Aorta (tissue), 5 donors: ENCODE results near the gene ANTXRL. TPM values are rescaled to one million over a fixed set of nuclear protein-coding genes. Genes with fewer than 3 reads are reported as not detected.
"Not testable (repeated sequence)": the region's sequence is repeated elsewhere in the genome, so short reads cannot be mapped to it uniquely, and the experiment has no call there.

Experiments
- ATAC-seq: fragments of 200-7000 bp; cut with Tn5 transposase; one replicate; pipeline ENCODE4 v1.9.1; 2022; ENCODE audit warnings: moderate library complexity; ENCODE audit not compliant: low FRiP score
- DNase-seq, 2 donors: peaks; one replicate each; pipeline ENCODE4 v3.0.0-alpha.2; 2020
- H3K27ac ChIP-seq, 2 donors: one replicate each; pipeline ENCODE4 v1.5.1; 2013; ENCODE audit warnings: low read length in 2 of 2, mild to moderate bottlenecking in 2 of 2, moderate library complexity in 2 of 2, control low read depth in 1 of 2, inconsistent platforms in 1 of 2, low read depth in 1 of 2
- H3K27me3 ChIP-seq, 2 donors: one replicate each; pipeline ENCODE4 v1.6.1; 2013; ENCODE audit warnings: control low read depth in 1 of 2, low read length in 1 of 2, mild to moderate bottlenecking in 1 of 2, moderate library complexity in 1 of 2; ENCODE audit not compliant: insufficient read depth in 2 of 2, control insufficient read depth in 1 of 2
- H3K36me3 ChIP-seq, 2 donors: one replicate each; pipeline ENCODE4 v1.6.1; 2013; ENCODE audit warnings: control low read depth in 1 of 2, low read length in 1 of 2, mild to moderate bottlenecking in 1 of 2; ENCODE audit not compliant: insufficient read depth in 2 of 2, control insufficient read depth in 1 of 2
- H3K4me1 ChIP-seq, 2 donors: one replicate each; pipeline ENCODE4 v1.6.1; 2013; ENCODE audit warnings: low read length in 2 of 2, control low read depth in 1 of 2, mild to moderate bottlenecking in 1 of 2, moderate library complexity in 1 of 2; ENCODE audit not compliant: insufficient read depth in 2 of 2, control insufficient read depth in 1 of 2
- H3K4me3 ChIP-seq, 2 donors: one replicate each; pipeline ENCODE4 v1.5.1; 2013; ENCODE audit warnings: low read length in 2 of 2, control low read depth in 1 of 2, mild to moderate bottlenecking in 1 of 2
- H3K9me3 ChIP-seq: one replicate; pipeline ENCODE4 v1.6.1; 2013; ENCODE audit warnings: mild to moderate bottlenecking, low read length; ENCODE audit not compliant: control insufficient read depth
- WGBS, 2 donors: extraction: QIAGEN DNeasy Blood & Tissue Kit; methylation state at CpG; one replicate each; pipeline ENCODE4 v1.1.7; 2013; 5-methylcytosine and 5-hydroxymethylcytosine counted together
- intact Hi-C, 2 donors: fragments of 100-400 bp; cut with DNase I; formaldehyde crosslinking; loops; one replicate each; pipeline versions ENCODE4 v1.14.2 to v1.15.0; 2022
- polyA plus RNA-seq, 2 donors: library from polyadenylated mRNA; stranded (reverse); fragments of 200-250 nt; gene quantifications; one replicate each; pipeline ENCODE4 v1.2.3, GENCODE V29; 2013
- total RNA-seq, 2 donors: library from RNA; stranded (reverse); fragmentation: NEBNext Ultra II Directional; extraction: Animal tissue kit (Norgen Biotek cat#: 25700); gene quantifications; one replicate each; pipeline ENCODE4 v1.2.1, GENCODE V29; 2021
- donor health status: healthy with polysubstance abuse.
- donor health status: Bipolar disorder and iron deficiency.
- donor health status: DM: no; HTN: no; CAD: no.
- donor health status: DM: no; HTN: no; CAD: no.
- donor health status: DM: yes; HTN: yes; CAD: no.

The ANTXRL gene
- total and polyA plus RNA-seq, 4 donors: 0.60 TPM; not detected in 3

GRCh38 chr10:46374410-46374809 is 87.6 kb downstream of the ANTXRL start:
- DNase-seq, H3K4me1 ChIP-seq, H3K9me3 ChIP-seq, H3K27ac ChIP-seq, H3K4me3 ChIP-seq, ATAC-seq, intact Hi-C loops, H3K36me3 ChIP-seq, H3K27me3 ChIP-seq: not testable (repeated sequence)
- WGBS, 2 donors: 80 to 86% methylated on average over 2 of the region's 3 CpGs

GRCh38 chr10:46375406-46375805 is 88.6 kb downstream of the ANTXRL start, which contains the start of gene ANXA8L1:
Gene ANXA8L1, plus strand, starts transcription at chr10:46375776. Its CDS starts 76 bp downstream, at chr10:46375852.
- H3K4me1 ChIP-seq, H3K27me3 ChIP-seq, H3K27ac ChIP-seq, H3K4me3 ChIP-seq, DNase-seq, H3K36me3 ChIP-seq, intact Hi-C loops, H3K9me3 ChIP-seq, ATAC-seq: not testable (repeated sequence)
- WGBS, 2 donors: 94 to 100% methylated on average over 2 to 6 of the region's 11 CpGs

GRCh38 chr10:46377022-46377421 is 90.2 kb downstream of the ANTXRL start:
- intact Hi-C loops, H3K4me1 ChIP-seq, H3K36me3 ChIP-seq, H3K27me3 ChIP-seq, H3K27ac ChIP-seq, H3K4me3 ChIP-seq, H3K9me3 ChIP-seq, DNase-seq: not testable (repeated sequence)
- no CpG with 5 or more reads among the region's 1 CpG for WGBS, 2 donors
- ATAC-seq: peak; percentile 44

- H3K9me3 ChIP-seq, H3K4me3 ChIP-seq, H3K36me3 ChIP-seq, H3K27me3 ChIP-seq, H3K4me1 ChIP-seq, H3K27ac ChIP-seq, DNase-seq, intact Hi-C loops, ATAC-seq: not testable (repeated sequence)
- 20% methylated on average over 1 of the region's 4 CpGs; no CpG with 5 or more reads in 1 of the 2 donors for WGBS, 2 donors
These were observed 90.9 kb downstream of the ANTXRL start for GRCh38 chr10:46377651-46378050.

- 47 to 72% methylated on average over 3 to 6 of the region's 8 CpGs for WGBS, 2 donors
- DNase-seq, intact Hi-C loops, H3K4me3 ChIP-seq, H3K27ac ChIP-seq, ATAC-seq, H3K4me1 ChIP-seq, H3K9me3 ChIP-seq, H3K36me3 ChIP-seq, H3K27me3 ChIP-seq: not testable (repeated sequence)
These were observed 91.3 kb downstream of the ANTXRL start for GRCh38 chr10:46378108-46378507.

- H3K27me3 ChIP-seq, H3K4me1 ChIP-seq, H3K36me3 ChIP-seq, H3K9me3 ChIP-seq, H3K27ac ChIP-seq, H3K4me3 ChIP-seq, intact Hi-C loops, DNase-seq: not testable (repeated sequence)
- WGBS, 2 donors: 80% methylated on average over 2 of the region's 5 CpGs; no CpG with 5 or more reads in 1 of the 2 donors
- ATAC-seq: peak; percentile 26
These were observed 92.5 kb downstream of the ANTXRL start for GRCh38 chr10:46379233-46379848.

Other genes starting within 250 kb of the ANTXRL start
- gene MSMB, start 240.7 kb upstream of the ANTXRL start, total RNA-seq: not detected
- gene MSMB, start 240.7 kb upstream of the ANTXRL start, polyA plus RNA-seq: not detected
- not detected for gene ANXA8L1, start 88.8 kb downstream of the ANTXRL start, total RNA-seq
- gene ANXA8L1, start 88.8 kb downstream of the ANTXRL start, polyA plus RNA-seq: under 1 TPM in 1 of 2 donors, not detected in 1; 0.13 TPM
- gene NPY4R, start 179.0 kb downstream of the ANTXRL start, total RNA-seq: not detected
- gene NPY4R, start 179.0 kb downstream of the ANTXRL start, polyA plus RNA-seq: not detected